ENCODE data around the gene ICOS.

DNA sequence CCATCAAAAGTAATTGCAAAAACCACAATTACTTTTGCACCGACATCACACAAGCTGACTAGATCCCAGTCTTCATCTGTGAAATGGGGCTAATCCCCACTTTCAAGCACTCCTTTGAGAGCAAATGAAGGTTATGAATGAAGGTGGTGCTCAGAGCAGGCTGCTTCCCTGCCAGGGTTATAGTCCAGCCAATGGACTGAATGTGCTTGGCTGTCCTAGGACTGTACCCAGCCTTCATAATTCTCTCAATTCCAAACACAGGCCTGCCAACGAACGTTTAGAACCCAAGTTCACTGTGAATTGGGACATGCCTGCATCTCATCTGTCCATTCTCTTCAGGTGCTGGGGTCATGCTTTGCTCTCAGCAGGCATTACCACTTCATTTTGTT lies 27.8 kb upstream of the ICOS start:
- TF ChIP-seq, protein P1, sequence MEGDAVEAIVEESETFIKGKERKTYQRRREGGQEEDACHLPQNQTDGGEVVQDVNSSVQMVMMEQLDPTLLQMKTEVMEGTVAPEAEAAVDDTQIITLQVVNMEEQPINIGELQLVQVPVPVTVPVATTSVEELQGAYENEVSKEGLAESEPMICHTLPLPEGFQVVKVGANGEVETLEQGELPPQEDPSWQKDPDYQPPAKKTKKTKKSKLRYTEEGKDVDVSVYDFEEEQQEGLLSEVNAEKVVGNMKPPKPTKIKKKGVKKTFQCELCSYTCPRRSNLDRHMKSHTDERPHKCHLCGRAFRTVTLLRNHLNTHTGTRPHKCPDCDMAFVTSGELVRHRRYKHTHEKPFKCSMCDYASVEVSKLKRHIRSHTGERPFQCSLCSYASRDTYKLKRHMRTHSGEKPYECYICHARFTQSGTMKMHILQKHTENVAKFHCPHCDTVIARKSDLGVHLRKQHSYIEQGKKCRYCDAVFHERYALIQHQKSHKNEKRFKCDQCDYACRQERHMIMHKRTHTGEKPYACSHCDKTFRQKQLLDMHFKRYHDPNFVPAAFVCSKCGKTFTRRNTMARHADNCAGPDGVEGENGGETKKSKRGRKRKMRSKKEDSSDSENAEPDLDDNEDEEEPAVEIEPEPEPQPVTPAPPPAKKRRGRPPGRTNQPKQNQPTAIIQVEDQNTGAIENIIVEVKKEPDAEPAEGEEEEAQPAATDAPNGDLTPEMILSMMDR (conservative IDR thresholded peaks at IDR 0.05): no peak
- no peak for TF ChIP-seq EZH2 (IDR thresholded peaks at IDR 0.05; ENCODE audit: low read depth)

Measured in PC-9 (cell line).